DMS114 treated with DMSO at 0.1 percent for 48 hours (cell line): ENCODE results near the gene OGDH.
"Not testable (repeated sequence)": the region's sequence is repeated elsewhere in the genome, so short reads cannot be mapped to it uniquely, and the experiment has no call there.

Source experiments
- DNase-seq: peaks from one replicate; lab custom pipeline; 2025; ENCODE audit not compliant: unreplicated experiment; lab: John Stamatoyannopoulos, UW

The OGDH gene

DNA sequence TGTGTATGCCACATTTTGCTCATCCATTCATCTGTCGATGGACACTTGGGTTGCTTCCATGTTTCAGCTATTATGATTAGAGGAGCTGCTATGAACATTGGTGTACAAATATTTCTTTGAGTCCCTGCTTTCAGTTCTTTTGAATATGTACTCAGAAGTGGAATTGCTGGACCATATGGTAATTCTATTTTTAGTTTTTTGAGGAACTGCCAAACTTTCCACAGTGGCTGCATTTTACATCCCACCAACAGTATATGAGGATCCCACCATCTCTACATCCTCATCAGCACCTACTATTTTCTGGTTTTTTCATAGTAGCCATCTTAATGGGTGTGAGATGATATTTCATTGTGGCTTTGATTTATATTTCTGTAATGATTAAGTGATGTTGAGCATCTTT, 97.5 kb downstream of the OGDH start:
- DNase-seq = no peak

GRCh38 chr7:44705434-44705833, 99.0 kb downstream of the OGDH start:
- no peak for DNase-seq

- DNase-seq = no peak
Measured at GRCh38 chr7:44706788-44707557, 100.5 kb downstream of the OGDH start.

DNA sequence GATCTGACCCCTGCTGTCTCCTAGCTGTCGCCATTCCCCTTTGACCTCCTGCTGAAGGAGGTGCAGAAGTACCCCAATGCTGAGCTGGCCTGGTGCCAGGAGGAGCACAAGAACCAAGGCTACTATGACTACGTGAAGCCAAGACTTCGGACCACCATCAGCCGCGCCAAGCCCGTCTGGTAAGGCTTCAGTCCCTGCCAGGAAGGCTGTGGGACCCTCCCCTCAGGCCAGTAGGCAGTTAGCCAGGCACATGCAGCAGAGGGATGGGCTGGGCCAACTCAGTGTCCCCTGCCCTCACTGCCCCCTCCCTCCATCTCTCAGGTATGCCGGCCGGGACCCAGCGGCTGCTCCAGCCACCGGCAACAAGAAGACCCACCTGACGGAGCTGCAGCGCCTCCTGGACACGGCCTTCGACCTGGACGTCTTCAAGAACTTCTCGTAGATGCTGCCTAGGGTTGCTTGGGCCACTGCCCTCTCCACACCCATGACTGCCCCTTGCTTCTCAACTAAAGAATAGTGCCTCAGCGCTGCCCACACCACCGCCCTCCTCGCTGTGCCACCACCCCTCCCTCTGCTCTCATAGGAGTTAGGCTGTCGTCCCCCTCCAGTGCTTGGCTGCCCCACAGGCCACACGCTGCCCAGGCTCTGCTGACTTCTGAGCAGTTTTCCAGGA, 101.3 kb downstream of the OGDH start:
- DNase-seq = no peak

DNA sequence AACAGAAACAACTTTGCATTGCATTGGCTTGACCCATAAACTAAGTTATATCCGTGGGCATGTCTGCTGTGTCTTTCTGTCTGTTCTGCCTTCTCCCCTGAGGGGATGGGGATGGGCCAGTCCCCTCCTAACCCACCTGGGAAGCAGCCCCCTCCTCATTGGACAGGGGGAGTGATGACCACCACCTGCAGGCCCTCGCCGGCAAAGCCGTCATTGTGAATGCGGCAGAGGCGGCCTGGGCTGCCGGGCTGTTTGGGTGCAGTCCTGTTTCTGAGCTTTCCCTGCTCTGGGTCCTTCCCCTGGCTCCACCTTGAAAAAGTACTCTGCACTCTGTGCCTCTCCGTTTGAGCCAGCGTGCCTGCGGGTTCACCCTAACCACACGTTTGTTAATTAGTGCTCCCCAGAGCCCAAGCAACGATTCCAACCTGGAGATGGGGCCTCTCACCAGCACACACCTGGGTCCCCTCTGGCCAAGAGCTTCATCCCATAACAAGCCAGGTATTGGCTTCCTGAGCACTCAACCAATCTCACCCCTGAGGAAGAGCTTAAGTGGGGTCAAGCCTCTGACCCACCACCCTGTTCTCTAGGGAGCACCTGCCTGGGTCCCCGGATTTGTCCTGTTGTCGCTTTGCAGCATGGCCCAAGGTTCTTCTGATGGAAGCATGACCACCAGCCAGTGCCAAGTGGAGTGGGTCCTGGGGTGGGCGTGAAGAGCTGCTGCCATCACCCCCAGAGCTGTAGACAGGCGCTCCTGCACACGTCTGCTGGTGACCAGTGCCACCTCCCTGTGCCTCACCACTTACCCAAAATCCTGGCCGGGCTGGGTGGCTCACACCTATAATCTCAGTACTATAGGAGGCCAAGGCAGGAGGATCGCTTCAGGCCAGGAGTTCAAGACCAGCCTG, 102.8 kb downstream of the OGDH start:
- no peak for DNase-seq

GRCh38 chr7:44709945-44710596, 103.6 kb downstream of the OGDH start:
- DNase-seq = no peak

DNA sequence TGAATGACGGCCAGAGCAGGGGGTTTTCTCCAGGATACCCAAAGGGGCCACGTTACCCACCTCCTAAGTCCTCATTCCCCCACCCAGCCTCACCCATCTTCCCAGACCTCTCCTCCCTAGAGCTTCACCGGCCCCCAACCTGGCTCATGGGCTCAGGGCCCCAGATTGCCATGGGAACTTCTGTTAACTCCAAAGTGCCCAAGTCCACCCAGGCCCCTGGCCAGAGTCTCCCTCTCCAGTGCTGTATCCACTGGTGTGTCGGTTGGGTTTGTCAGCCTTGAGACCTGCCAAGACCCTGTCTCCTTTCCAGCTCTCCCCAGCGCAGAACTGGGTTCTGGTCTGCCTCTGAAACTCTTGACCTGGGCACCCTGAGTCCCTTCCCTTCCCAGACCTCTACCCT, 105.1 kb downstream of the OGDH start:
- DNase-seq = no peak

- no peak for DNase-seq
Measured at GRCh38 chr7:44712012-44712411, 105.6 kb downstream of the OGDH start.

GRCh38 chr7:44713141-44713540, 106.7 kb downstream of the OGDH start:
- DNase-seq = no peak

GRCh38 chr7:44713680-44714335, 107.4 kb downstream of the OGDH start:
- DNase-seq = no peak

GRCh38 chr7:44716205-44716604, 109.8 kb downstream of the OGDH start:
- DNase-seq = no peak

GRCh38 chr7:44720301-44720700, 113.9 kb downstream of the OGDH start:
- no peak for DNase-seq

- DNase-seq = no peak
Measured at GRCh38 chr7:44724276-44724675, 117.8 kb downstream of the OGDH start.

DNA sequence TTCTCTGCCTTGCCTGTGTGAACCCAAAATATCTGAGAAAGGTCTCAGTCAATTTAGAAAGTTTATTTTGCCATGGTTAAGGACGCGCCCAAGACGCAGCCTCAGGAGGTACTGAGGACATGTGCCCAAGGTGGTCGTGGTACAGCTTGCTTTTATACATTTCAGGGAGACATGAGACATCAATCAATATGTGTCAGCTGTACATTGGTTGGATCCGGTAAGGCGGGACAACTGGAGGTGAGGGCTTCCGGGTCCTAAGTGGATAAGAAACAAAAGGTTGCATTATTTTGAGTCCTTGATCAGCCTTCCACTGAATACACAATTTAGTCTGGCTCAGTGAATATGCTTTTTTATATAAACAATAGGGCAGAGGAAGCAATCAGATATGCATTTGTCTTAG, 119.8 kb downstream of the OGDH start:
- DNase-seq = not testable (repeated sequence)

DNA sequence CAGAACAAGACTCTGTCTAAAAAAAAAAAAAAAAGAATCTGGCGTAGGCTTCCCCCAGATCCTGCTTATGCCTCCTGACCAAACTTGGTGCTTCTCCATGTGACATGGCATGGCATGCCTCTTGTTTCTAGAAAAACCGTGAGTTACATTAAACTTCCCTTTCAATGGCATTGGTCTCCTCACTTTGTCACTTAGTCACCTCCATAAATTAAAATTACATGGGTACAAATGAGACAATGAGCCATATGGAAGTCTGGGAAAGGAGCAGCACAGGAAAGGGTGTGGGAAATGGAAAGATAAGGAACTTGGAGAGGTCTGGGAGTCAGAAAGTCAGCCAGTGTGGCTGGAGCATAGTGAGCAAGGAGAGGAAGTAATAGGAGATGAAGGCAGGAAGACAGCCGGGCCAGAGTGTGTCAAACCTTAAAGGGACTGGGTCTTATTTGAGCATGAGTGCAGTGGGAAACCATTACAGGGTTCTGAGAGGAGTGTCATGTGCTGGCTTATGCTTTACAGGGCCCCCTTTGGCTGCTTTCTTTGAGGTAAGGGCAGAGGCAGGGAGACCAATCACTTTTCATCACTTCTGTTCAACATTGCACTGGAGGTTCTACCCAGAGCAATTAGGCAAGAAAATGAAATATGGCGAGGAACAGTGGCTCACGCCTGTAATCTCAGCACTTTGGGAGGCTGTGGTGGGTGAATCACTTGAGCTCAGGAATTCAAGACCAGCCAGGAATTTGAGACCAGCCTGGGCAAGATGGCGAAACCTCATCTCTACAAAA, 120.9 kb downstream of the OGDH start:
- DNase-seq = no peak

DNA sequence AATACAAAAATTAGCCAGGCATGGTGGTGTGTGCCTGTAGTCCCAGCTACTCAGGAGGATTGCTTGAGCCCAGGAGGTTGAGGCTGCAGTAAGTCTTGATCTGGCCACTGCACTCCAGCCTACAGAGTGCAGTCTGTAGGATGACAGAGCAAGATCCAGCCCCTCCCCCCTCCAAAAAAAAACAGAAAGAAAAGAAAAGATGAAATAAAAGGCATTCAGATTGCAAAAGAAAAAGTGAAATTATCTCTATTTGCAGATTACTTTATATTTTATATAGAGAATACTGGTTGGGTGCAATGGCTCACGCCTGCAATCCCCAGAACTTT, 121.5 kb downstream of the OGDH start:
- no peak for DNase-seq

DNA sequence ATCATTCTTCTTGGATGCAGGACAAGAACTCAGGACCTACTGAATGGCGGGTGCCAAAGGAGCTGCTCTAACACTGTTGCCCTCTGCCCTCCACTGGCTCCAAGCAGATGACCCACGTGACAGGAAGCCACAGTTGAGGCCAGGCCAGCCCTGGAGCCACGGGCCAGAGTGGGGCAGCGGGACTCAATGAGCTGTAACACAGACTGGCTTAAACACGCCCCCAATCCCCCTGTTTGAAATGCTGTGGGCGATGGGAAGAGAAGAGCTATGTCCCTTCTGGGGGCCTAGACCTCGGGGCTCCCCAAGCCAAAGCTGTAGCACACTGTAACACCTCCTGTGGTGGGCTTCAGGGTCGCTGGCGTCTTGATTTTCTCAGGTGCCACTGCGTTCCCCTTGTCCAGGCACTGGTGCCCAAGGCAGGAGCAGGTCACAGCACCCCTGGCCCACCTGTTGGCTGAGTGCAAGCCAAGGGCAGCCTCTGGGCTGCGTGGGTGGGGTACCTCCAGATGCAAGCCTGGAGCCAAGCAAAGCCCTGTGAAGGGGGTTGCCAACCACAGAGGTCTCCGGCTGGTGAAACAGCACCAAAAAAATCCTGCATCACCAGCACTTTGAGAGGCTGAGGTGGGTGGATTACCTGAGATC, 123.6 kb downstream of the OGDH start:
- no peak for DNase-seq

- not testable (repeated sequence) for DNase-seq
Measured at GRCh38 chr7:44732971-44733370, 126.5 kb downstream of the OGDH start.

- no peak for DNase-seq
Measured at GRCh38 chr7:44733708-44734481, 127.5 kb downstream of the OGDH start.
